Measurements from ENCODE around the gene CBX8. TPM values are rescaled to one million over a fixed set of nuclear protein-coding genes. Genes with fewer than 3 reads are reported as not detected.

Gene CBX8
- total and polyA plus RNA-seq, 2 of the 13 experiments (the other 11 are each of a cell fraction or from before 2014, with no cell fraction given) = 0.34 to 12.6 TPM

GRCh38 chr17:79837888-79838521 is 41.1 kb upstream of the CBX8 start (continued):
- TF ChIP-seq, protein P1, sequence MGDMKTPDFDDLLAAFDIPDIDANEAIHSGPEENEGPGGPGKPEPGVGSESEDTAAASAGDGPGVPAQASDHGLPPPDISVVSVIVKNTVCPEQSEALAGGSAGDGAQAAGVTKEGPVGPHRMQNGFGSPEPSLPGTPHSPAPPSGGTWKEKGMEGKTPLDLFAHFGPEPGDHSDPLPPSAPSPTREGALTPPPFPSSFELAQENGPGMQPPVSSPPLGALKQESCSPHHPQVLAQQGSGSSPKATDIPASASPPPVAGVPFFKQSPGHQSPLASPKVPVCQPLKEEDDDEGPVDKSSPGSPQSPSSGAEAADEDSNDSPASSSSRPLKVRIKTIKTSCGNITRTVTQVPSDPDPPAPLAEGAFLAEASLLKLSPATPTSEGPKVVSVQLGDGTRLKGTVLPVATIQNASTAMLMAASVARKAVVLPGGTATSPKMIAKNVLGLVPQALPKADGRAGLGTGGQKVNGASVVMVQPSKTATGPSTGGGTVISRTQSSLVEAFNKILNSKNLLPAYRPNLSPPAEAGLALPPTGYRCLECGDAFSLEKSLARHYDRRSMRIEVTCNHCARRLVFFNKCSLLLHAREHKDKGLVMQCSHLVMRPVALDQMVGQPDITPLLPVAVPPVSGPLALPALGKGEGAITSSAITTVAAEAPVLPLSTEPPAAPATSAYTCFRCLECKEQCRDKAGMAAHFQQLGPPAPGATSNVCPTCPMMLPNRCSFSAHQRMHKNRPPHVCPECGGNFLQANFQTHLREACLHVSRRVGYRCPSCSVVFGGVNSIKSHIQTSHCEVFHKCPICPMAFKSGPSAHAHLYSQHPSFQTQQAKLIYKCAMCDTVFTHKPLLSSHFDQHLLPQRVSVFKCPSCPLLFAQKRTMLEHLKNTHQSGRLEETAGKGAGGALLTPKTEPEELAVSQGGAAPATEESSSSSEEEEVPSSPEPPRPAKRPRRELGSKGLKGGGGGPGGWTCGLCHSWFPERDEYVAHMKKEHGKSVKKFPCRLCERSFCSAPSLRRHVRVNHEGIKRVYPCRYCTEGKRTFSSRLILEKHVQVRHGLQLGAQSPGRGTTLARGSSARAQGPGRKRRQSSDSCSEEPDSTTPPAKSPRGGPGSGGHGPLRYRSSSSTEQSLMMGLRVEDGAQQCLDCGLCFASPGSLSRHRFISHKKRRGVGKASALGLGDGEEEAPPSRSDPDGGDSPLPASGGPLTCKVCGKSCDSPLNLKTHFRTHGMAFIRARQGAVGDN (CRISPR knock-in tag; IDR thresholded peaks at IDR 0.05) = no peak
- TF ChIP-seq ZNF160 (CRISPR knock-in tag; IDR thresholded peaks at IDR 0.05) = peak; percentile 7; the same call in 1 of the 2 replicates
- peak; percentile 12; the same call in 1 of the 2 replicates for TF ChIP-seq POLR2G (IDR thresholded peaks at IDR 0.05; ENCODE audit: low read depth, low read length)
- TF ChIP-seq, protein P2, sequence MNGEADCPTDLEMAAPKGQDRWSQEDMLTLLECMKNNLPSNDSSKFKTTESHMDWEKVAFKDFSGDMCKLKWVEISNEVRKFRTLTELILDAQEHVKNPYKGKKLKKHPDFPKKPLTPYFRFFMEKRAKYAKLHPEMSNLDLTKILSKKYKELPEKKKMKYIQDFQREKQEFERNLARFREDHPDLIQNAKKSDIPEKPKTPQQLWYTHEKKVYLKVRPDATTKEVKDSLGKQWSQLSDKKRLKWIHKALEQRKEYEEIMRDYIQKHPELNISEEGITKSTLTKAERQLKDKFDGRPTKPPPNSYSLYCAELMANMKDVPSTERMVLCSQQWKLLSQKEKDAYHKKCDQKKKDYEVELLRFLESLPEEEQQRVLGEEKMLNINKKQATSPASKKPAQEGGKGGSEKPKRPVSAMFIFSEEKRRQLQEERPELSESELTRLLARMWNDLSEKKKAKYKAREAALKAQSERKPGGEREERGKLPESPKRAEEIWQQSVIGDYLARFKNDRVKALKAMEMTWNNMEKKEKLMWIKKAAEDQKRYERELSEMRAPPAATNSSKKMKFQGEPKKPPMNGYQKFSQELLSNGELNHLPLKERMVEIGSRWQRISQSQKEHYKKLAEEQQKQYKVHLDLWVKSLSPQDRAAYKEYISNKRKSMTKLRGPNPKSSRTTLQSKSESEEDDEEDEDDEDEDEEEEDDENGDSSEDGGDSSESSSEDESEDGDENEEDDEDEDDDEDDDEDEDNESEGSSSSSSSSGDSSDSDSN (CRISPR knock-in tag; IDR thresholded peaks at IDR 0.05) = 0 out of 2 replicates have a peak, but pooled peaks have one; percentile 4
- no peak for TF ChIP-seq ZNF460 (CRISPR knock-in tag; IDR thresholded peaks at IDR 0.05; ENCODE audit: borderline replicate concordance)
- no peak for TF ChIP-seq EHMT2 (IDR thresholded peaks at IDR 0.05; ENCODE audit: borderline replicate concordance, low read depth, low read length)
- no peak for TF ChIP-seq KLF11 (CRISPR knock-in tag; IDR thresholded peaks at IDR 0.05)
- no peak for TF ChIP-seq ZNF121 (CRISPR knock-in tag; IDR thresholded peaks at IDR 0.05)
- TF ChIP-seq ATAD3A (CRISPR knock-in tag; IDR thresholded peaks at IDR 0.05) = no peak
- TF ChIP-seq SPEN (CRISPR knock-in tag; IDR thresholded peaks at IDR 0.05; ENCODE audit: low read depth) = no peak
- TF ChIP-seq U2AF1 (optimal IDR thresholded peaks at IDR 0.05; ENCODE audit: low read depth, low read length) = no peak
- TF ChIP-seq, protein P3, sequence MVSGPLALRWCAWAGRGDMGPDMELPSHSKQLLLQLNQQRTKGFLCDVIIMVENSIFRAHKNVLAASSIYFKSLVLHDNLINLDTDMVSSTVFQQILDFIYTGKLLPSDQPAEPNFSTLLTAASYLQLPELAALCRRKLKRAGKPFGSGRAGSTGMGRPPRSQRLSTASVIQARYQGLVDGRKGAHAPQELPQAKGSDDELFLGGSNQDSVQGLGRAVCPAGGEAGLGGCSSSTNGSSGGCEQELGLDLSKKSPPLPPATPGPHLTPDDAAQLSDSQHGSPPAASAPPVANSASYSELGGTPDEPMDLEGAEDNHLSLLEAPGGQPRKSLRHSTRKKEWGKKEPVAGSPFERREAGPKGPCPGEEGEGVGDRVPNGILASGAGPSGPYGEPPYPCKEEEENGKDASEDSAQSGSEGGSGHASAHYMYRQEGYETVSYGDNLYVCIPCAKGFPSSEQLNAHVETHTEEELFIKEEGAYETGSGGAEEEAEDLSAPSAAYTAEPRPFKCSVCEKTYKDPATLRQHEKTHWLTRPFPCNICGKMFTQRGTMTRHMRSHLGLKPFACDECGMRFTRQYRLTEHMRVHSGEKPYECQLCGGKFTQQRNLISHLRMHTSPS (CRISPR knock-in tag; IDR thresholded peaks at IDR 0.05; ENCODE audit: low read depth) = no peak
- no peak for TF ChIP-seq ZNF44 (CRISPR knock-in tag; IDR thresholded peaks at IDR 0.05)
- TF ChIP-seq NFKBIZ (CRISPR knock-in tag; IDR thresholded peaks at IDR 0.05) = no peak
- no peak for TF ChIP-seq ZNF282 (IDR thresholded peaks at IDR 0.05; ENCODE audit: partially characterized antibody)
- no peak for TF ChIP-seq NPAS2 (CRISPR knock-in tag; IDR thresholded peaks at IDR 0.05; ENCODE audit: borderline replicate concordance)
- TF ChIP-seq KAT7 (CRISPR knock-in tag; IDR thresholded peaks at IDR 0.05; ENCODE audit: borderline replicate concordance) = no peak
- peak; percentile 23 for TF ChIP-seq SRSF1 (optimal IDR thresholded peaks at IDR 0.05; ENCODE audit: low read depth, low read length)
- TF ChIP-seq CCAR2 (optimal IDR thresholded peaks at IDR 0.05; ENCODE audit: low read depth, low read length) = no peak
- TF ChIP-seq AGO1 (IDR thresholded peaks at IDR 0.05; ENCODE audit: low read depth, low read length, poor library complexity, severe bottlenecking) = peak; percentile 69

Measured in HepG2 (cell line).